DMS79 (cell line): ENCODE results near the gene PPP6R3.

ENCODE experiments used
- DNase-seq: peaks from one replicate; lab custom pipeline; 2025; lab: John Stamatoyannopoulos, UW

Gene PPP6R3, protein sequence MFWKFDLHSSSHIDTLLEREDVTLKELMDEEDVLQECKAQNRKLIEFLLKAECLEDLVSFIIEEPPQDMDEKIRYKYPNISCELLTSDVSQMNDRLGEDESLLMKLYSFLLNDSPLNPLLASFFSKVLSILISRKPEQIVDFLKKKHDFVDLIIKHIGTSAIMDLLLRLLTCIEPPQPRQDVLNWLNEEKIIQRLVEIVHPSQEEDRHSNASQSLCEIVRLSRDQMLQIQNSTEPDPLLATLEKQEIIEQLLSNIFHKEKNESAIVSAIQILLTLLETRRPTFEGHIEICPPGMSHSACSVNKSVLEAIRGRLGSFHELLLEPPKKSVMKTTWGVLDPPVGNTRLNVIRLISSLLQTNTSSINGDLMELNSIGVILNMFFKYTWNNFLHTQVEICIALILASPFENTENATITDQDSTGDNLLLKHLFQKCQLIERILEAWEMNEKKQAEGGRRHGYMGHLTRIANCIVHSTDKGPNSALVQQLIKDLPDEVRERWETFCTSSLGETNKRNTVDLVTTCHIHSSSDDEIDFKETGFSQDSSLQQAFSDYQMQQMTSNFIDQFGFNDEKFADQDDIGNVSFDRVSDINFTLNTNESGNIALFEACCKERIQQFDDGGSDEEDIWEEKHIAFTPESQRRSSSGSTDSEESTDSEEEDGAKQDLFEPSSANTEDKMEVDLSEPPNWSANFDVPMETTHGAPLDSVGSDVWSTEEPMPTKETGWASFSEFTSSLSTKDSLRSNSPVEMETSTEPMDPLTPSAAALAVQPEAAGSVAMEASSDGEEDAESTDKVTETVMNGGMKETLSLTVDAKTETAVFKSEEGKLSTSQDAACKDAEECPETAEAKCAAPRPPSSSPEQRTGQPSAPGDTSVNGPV

DNA sequence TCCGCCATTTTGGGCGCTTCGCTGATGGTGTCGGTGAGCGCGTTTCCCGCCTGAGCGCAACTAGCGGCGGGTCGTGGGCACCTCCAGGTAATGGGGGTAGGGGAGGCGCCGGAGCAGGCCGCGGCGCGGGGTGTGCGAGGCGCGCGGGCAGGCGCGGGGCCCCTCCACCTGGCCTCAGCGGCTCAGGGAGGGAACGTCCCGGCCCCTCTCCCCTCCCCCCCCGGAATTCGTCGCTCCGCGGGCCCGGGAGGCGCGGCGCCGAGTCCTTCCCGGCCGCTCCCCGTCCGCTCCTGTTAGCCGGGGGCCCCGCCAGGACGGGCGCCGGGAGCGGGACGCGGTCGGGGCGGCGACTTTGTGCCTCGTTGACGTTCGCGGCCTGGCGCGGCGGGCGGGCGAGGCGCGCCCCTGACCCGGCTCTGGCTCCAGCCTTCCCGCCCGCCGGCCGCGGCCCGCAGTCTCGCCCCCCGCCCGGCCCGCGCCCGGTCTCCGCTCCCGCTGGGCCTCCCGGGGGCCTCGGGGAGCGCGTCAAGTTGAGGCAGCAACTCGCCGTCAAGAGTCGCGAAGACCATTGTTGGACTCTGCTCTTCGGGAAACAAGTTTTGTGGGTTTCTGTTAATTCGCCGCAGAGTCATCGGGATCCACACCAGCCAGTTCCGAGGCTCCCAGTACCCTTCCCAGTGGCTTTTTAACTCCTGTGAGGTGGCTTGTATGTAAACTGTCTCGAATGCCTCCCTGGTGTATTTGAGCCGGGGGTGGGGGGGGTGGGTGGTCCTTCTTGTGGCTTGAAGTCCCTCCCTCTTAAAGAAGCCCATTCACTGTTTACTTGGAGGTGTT lies at the start of gene PPP6R3:
TSS of gene PPP6R3 (plus strand) at position 12 of the 834 bp plus-strand sequence. CDS start 76,913 bp downstream, outside the sequence.
- no peak for DNase-seq

DNA sequence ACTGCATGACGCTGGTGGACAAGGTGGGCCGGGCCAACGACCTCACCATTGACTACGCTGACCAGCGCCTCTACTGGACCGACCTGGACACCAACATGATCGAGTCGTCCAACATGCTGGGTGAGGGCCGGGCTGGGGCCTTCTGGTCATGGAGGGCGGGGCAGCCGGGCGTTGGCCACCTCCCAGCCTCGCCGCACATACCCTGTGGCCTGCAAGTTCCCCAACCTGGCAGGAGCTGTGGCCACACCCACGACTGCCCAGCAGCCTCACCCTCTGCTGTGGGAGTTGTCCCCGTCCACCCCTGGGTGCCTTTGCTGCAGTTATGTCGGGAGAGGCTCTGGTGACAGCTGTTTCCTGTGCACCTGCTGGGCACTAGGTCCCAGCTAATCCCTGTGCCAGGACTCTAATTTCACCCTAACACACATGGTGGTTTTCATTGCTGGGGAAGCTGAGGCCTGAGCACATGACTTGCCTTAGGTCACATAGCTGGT lies 49.0 kb upstream of the PPP6R3 start:
- DNase-seq, result no peak

DNA sequence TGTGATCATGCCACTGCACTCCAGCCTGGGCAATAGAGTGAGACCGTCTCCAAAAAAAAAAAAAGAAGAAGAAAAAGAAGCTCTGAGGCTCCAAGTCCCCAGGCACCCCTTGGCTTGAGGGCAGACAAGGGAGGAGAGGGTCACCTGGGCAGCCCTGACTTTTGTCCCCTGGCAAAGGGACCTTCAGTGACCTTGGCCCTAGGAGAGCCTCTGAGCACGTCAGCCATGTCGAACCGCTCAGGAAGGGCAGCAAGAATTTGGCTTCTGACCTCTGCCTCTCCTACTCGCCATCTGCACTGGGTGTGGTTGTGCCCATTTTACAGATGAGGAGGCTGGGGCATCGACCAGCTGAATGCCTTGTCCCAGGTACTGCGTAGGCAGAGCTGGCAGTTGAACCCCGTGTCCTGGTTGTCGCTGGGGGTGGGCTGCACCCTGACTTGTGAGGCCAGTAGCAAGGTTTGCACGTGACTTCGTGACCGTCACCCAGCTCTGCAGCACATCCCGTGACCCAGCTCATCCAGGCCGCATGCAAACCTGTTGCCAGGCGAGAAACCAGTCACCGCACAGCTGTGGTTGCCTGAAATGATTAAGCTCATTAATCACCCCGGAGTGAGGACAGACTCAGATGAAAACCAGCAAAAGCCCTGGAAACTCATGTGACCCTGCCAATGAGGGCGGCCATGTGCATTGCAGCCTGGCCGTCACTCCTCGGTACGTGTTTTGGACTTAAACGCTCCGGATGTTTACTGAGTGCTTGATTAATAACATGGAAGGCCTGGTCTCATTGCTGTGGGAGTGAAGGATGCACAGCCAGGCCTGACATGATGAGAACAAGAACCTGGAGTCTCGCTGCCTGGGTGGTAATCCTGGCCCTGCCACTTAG lies 47.7 kb upstream of the PPP6R3 start:
- DNase-seq, result no peak

DNA sequence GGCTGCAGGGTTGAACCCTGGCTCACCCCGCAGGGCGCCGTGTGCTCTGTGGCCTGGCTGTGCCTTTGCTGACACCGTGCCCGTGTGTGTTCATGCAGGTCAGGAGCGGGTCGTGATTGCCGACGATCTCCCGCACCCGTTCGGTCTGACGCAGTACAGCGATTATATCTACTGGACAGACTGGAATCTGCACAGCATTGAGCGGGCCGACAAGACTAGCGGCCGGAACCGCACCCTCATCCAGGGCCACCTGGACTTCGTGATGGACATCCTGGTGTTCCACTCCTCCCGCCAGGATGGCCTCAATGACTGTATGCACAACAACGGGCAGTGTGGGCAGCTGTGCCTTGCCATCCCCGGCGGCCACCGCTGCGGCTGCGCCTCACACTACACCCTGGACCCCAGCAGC lies 47.0 kb upstream of the PPP6R3 start:
- no peak for DNase-seq

DNA sequence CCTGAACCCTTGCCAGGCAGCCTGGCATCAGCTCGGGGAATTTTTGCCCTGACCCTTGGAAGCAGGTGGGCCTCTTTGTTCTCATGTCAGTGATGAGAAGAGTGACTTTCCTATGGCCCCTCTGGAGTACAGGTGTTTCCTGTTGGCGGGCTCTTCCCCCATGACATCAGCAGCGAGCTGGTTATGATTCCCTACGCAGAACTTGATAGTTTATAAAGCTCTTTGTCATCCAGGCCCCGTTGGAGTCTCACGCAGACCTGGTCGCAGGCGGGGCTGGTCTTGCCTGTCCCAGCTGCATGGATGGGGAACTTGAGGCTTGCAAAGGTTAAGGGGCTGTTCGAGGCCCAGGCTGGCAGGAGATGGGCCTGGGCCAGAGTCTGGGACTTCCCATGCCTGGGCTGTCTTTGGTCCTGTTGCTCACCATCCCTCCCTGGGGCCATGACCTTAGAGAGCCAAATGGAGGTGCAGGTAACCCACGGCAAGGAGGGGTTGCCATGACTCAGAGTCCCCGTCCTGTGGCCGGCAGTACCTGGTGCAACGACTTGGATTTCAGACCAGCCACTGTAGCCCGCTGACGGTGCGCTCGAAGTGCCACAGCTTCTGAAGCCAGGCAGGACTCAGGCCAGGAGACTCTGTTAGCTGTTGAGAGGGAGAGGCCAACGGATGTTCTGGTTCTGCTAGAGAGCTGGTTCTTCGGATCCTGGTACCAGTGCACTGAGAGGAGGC lies 45.9 kb upstream of the PPP6R3 start:
- no peak for DNase-seq

DNA sequence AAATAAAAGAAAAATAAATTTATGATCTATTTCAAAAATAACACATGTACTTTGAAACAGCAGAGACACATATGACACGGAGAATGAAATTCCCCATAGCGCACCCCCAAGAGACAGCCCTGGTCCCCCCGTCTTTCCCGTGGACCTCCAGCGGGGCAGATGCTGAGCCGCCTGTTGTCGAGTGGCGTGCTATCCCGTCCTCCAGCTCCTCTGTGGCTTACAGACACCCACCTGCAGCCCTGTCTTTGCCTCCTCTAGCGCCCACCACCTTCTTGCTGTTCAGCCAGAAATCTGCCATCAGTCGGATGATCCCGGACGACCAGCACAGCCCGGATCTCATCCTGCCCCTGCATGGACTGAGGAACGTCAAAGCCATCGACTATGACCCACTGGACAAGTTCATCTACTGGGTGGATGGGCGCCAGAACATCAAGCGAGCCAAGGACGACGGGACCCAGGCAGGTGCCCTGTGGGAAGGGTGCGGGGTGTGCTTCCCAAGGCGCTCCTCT lies 44.4 kb upstream of the PPP6R3 start:
- no peak for DNase-seq

DNA sequence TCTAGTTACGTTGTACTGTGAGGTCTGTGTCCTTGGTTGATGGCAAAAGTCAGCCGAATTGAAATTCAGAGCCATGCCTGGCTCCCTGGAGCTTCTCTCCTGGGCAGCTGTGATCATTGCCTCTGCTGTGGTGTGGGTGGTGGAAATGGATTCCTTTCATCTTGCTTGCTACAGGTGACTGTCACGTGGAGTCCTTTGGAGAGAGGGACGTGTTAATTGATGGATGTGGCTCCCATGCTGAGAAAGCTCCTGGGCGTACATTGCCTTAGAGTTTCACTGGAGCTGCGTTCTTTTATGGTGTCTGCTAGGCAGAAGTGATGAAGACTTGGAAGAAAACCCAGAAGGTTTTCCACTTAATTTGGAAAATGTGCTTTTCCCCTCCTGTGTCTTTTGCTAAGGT lies 41.9 kb upstream of the PPP6R3 start:
- DNase-seq, result no peak

DNA sequence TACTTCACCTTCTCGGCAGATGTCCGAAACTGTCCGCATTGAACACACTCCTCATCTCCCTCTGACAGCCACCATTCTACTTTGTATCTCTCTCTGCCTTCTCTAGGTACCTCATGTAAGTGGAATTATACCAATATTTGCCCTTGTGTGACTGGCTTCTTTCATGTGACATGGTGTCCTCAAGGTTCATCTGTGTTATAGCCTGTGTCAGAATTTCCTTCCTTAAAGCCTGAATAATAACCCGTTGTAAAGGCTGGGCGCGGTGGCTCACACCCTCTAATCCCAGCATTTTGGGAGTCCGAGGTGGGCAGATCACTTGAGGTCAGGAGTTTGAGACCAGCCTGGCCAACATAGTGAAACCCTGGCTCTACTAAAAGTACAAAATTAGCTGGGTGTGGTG lies 40.4 kb upstream of the PPP6R3 start:
- no peak for DNase-seq

DNA sequence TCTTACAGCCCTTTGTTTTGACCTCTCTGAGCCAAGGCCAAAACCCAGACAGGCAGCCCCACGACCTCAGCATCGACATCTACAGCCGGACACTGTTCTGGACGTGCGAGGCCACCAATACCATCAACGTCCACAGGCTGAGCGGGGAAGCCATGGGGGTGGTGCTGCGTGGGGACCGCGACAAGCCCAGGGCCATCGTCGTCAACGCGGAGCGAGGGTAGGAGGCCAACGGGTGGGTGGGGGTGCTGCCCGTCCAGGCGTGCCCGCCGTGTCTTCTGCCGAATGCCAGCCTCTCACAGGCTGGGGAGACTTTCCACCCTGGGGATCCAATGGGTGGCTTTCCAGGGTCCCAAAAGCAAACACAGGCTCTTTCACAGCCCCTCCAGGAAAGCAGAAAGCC lies 37.1 kb upstream of the PPP6R3 start:
- no peak for DNase-seq

DNA sequence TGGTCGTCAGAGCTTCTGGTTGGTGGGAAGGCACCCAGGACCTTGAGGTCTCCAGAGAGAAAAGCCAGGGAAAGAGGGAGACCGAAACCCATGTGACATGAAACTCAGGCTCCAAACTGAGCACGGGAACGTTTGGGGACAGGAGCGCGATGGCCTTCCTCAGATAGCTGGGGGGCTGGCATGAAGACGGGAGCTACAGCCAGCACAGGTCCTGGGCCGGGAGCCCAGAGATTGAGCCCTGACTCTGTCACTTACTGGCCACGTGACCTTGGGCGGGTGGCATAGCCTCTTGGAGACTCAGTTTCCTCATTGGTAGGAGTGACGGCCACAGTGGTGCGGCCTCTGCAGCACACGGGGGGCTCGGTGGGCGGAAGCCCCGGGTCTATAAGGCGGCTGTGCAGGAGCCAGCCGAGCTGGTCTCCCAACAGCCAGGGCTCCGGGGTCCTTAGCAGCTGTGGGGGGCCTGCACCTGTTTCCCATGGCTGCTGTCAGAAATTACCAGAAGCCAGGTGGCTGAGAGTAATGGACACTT lies 36.4 kb upstream of the PPP6R3 start:
- no peak for DNase-seq

DNA sequence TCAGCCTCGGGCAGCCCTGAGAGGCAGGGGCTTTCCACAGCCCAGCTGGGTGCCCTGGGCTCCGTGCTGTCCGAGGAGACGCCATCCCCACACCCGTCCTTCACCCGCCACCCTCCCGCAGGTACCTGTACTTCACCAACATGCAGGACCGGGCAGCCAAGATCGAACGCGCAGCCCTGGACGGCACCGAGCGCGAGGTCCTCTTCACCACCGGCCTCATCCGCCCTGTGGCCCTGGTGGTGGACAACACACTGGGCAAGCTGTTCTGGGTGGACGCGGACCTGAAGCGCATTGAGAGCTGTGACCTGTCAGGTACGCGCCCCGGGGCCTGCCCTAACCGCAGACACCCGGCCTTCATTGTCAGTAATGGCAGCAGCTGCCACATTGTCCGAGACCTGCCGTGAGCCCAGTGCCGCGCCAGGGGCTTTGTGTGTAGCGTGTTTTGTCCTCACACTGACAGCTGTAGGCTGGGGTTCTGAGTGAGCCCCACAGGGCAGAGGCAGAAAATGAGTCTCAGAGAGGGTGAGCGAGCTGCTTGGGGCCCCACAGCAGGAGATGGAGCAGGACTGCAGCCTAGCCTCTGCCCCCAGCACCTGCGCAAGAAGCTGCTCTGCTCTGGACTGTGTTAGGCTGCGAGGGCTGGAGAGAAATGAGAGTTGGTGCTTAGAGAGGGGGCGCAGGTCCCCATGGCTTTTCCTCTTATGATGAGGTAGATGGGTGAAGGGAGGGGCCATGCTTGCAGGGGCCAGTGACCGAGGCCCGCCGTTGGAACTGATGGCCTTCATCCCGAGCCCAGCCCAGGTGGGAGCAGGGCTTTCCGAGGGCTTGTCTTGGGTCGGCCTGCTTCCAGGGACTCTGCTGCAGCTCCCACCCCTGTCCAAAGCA lies 35.3 kb upstream of the PPP6R3 start:
- DNase-seq, result no peak

DNA sequence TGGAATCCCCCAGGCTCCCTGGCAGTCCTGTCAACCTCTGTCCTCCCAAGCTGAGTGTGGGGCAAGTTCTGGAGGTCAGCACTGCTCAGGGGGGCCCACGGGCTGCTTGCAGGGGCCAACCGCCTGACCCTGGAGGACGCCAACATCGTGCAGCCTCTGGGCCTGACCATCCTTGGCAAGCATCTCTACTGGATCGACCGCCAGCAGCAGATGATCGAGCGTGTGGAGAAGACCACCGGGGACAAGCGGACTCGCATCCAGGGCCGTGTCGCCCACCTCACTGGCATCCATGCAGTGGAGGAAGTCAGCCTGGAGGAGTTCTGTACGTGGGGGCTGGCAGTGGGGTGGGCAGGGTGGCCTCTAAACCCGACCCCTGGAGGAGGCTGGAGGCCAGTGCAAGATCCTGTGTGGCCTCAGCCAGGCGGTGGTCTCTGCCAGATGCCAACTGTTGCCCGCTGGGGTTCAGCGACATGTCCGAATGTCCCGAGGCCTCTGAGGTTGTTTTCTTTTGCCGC lies 34.6 kb upstream of the PPP6R3 start:
- DNase-seq, result no peak

DNA sequence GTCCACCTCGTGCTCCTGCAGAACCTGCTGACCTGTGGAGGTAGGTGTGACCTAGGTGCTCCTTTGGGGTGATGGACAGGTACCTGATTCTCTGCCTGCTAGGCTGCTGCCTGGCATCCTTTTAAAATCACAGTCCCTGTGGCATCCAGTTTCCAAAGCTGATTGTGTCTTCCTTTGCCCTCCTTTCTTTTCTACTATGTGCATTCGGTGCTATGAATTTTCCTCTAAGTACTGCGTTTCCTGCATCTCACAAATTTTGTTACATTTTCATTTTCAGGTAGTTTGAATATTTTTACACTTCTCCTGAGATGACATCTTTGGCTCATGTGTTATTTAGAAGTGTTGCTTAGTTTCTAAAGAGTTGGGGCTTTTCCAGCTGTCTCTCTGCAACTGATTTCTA lies 30.9 kb upstream of the PPP6R3 start:
- no peak for DNase-seq

DNA sequence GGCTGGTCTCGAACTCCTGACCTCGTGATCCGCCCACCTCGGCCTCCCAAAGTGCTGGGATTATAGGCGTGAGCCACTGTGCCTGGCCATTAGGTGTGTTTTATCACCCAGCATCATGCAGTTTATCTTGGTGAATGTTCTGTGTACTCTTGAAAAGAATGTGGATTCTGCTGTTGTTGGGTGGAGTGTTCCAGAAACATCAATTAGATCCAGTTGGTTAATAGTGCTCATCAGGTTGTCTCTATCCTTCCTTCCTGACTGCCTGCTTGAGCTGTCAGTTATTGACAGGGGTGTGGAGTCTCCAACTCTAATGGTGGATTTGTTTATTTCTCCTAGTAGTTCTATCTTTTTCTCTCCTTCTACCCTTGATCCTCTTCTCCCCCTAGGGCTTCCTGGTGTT lies 30.2 kb upstream of the PPP6R3 start:
- DNase-seq, result no peak

DNA sequence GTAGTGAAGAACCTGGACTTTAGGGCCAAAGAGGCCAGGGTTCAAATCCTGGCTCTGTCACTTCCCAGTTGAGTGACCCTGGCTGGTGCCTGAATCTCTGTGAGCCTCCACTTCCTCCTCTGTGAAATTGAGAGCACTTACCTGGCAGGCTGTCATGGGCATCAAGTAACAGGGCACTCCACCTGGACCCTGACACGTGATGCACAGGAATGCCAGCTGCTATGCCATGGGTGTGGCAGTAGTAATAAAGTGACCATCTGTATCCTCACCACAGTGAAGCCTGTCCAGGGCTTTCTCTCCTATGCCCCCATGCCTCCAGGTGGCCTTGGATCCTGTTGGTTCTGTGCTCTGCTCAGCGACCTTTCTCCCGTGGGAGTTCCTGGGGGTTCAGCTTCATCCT lies 29.8 kb upstream of the PPP6R3 start:
- no peak for DNase-seq

DNA sequence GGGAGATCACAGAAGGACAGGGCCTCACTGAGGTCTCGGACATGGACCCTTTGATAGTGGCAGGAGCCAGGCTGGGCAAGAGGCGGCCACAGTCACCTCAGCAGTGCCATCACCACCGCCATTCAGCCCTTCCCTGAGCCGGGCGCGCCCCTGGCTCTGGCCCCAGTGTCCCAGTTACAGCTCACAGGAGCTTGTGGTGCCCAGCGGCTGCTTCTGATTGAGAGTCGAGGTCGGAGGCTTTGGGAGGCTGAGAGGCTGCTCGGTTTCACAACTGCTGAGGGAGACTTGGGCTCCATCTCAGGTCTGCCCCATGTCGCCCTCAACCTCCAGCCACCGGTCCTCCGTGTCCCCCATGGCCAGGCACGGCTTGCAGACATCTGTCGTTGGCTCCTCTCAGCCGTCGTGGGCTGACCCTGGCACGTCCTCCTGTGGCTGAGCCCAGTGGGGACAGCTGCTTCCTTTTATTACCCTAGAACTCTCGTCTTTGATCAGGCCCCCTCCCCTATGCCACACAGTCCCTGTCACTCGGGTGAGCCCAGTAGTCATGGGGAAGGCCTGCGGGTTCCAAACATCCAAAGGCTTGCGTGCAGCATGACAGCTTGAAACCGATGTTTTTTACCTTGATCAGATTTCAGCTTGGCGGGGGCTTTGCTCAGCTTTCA lies 28.4 kb upstream of the PPP6R3 start:
- no peak for DNase-seq

DNA sequence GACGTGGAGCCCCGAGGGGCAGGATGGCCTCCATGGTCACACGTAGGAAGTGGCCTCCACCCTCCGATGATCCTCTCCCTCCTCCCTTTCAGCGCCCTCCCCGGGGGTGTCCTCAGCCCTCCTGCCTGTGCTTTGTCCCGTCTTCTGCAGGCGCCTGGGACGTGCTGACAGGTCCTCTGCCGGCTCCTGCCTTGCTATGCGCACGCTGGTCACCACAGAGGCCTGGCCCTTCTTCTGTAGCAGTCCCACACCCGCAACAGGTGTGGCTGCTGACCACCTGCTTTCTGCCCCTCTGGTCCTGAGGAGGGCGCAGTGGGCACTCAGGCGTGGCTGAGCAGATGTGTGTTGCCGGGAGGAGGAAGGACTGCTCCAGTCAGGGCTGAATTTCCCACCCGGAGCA lies 27.7 kb upstream of the PPP6R3 start:
- DNase-seq, result no peak

DNA sequence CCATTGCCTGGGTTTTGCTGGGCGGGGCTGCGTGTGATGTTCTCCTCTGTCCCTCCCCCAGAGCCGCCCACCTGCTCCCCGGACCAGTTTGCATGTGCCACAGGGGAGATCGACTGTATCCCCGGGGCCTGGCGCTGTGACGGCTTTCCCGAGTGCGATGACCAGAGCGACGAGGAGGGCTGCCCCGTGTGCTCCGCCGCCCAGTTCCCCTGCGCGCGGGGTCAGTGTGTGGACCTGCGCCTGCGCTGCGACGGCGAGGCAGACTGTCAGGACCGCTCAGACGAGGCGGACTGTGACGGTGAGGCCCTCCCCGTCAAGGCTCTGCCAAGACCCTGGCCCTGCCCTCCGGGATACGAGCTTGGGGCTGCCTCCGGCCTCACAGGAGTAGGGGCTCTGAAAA lies 27.0 kb upstream of the PPP6R3 start:
- no peak for DNase-seq
